ENCODE measurements around the gene PMIS2. TPM values are rescaled to one million over a fixed set of nuclear protein-coding genes. Genes with fewer than 3 reads are reported as not detected.

PMIS2 gene
- total RNA-seq (not detected), polyA plus RNA-seq (not detected)

DNA sequence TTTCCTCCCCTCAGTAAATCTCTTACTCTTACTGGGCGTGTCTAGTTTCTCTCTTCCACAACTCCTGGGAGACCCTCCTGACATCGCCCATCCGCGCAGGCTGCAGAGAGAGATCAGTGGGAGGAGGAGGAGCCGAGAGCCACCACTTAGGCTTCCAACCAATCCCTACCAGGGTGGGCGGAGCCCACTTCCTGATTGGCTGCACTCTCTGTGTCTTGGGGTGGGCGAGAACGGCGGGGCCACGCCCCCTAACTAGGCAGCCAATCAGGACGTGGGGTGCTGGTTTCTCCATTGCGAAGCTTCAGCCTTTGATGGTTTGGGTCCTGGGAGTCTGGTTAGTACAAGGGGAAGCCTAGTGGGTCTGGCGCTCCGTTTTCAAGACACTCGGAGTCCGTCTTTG lies at the start of gene PMIS2:
Gene PMIS2 (plus strand): TSS at position 326 of the 400 bp plus-strand sequence. CDS start 87 bp downstream, outside the sequence.
- Histone ChIP-seq H3K4me3 (no peak within 1 kb of the TSS), H3K4me1 (no peaks in the 10 kb centered on the region), H3K9me3 (peaks cover 0 to 3% (median 0%) of the 10 kb centered on the region in 4 donors), H3K27me3 (peaks cover 0 to 19% (median 0%) of the 10 kb centered on the region in 3 donors), H3K36me3 (no peaks in the 10 kb centered on the region), H3K27ac (no peak within 1 kb of the TSS)
- intact Hi-C loops (cut with DNase I): no loop called here
- DNase-seq: no peak
- 58 to 66% methylated on average over 16 of the region's 16 CpGs for WGBS, 2 donors
- TF ChIP-seq, protein P1, sequence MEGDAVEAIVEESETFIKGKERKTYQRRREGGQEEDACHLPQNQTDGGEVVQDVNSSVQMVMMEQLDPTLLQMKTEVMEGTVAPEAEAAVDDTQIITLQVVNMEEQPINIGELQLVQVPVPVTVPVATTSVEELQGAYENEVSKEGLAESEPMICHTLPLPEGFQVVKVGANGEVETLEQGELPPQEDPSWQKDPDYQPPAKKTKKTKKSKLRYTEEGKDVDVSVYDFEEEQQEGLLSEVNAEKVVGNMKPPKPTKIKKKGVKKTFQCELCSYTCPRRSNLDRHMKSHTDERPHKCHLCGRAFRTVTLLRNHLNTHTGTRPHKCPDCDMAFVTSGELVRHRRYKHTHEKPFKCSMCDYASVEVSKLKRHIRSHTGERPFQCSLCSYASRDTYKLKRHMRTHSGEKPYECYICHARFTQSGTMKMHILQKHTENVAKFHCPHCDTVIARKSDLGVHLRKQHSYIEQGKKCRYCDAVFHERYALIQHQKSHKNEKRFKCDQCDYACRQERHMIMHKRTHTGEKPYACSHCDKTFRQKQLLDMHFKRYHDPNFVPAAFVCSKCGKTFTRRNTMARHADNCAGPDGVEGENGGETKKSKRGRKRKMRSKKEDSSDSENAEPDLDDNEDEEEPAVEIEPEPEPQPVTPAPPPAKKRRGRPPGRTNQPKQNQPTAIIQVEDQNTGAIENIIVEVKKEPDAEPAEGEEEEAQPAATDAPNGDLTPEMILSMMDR (IDR thresholded peaks at IDR 0.05): no peak
- TF ChIP-seq POLR2AphosphoS5 (IDR thresholded peaks at IDR 0.05): no peak
- TF ChIP-seq EP300 (IDR thresholded peaks at IDR 0.05): no peak
- TF ChIP-seq POLR2A (IDR thresholded peaks at IDR 0.05): no peak

DNA sequence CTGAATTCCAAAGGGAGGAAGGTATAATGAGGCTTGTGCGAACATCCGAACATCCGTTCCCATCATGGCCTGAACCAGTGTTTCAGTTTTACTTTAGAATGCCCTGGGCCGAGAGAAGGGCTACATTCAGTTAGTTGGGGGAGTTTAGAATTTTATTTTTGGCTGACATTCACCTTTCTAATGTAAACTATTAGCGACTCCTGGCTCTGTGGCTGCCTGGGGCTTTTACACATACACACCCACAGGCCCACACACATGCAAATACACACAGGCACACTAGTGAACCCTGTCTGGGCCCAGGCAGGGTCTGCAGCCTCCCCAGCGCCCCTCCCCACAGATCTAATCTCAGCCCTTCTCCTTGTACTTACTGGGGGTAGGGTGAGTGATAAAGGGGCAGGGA lies 46.7 kb upstream of the PMIS2 start:
- H3K27me3 ChIP-seq: peaks cover 0 to 11% (median 4%) of the 10 kb centered on the region in 3 donors
- no peak overlapping the region for H3K4me3 ChIP-seq
- intact Hi-C loops (cut with DNase I): no loop called here
- no peak for TF ChIP-seq POLR2A (IDR thresholded peaks at IDR 0.05)
- 78 to 83% methylated on average over 6 of the region's 6 CpGs for WGBS, 2 donors
- H3K36me3 ChIP-seq: no peaks in the 10 kb centered on the region
- DNase-seq: no peak
- no peak overlapping the region for H3K27ac ChIP-seq
- peaks cover 0 to 5% (median 3%) of the 10 kb centered on the region in 4 donors for H3K4me1 ChIP-seq
- no peaks in the 10 kb centered on the region for H3K9me3 ChIP-seq

GRCh38 chr19:35539850-35540249 lies 46.1 kb upstream of the PMIS2 start:
- H3K4me3 ChIP-seq: no peak overlapping the region
- H3K9me3 ChIP-seq: no peaks in the 10 kb centered on the region
- intact Hi-C loops (cut with DNase I): no loop called here
- peaks cover 0 to 10% (median 8%) of the 10 kb centered on the region in 4 donors for H3K4me1 ChIP-seq
- no peak overlapping the region for H3K27ac ChIP-seq
- 95 to 96% methylated on average over 12 of the region's 12 CpGs for WGBS, 2 donors
- H3K36me3 ChIP-seq: no peaks in the 10 kb centered on the region
- no peak for TF ChIP-seq EP300 (IDR thresholded peaks at IDR 0.05)
- TF ChIP-seq POLR2A (IDR thresholded peaks at IDR 0.05): no peak
- TF ChIP-seq POLR2AphosphoS5 (IDR thresholded peaks at IDR 0.05): no peak
- TF ChIP-seq, protein P1 (IDR thresholded peaks at IDR 0.05): no peak
- H3K27me3 ChIP-seq: peaks cover 0 to 6% (median 0%) of the 10 kb centered on the region in 3 donors
- DNase-seq: no peak

- intact Hi-C loops (cut with DNase I): no loop called here
- WGBS, 2 donors: 45 to 54% methylated on average over 7 of the region's 7 CpGs
- H3K9me3 ChIP-seq: no peaks in the 10 kb centered on the region
- no peak overlapping the region for H3K27ac ChIP-seq
- no peaks in the 10 kb centered on the region for H3K36me3 ChIP-seq
- H3K4me1 ChIP-seq: peaks cover 0 to 12% (median 9%) of the 10 kb centered on the region in 4 donors
- DNase-seq: no peak
- TF ChIP-seq POLR2AphosphoS5 (IDR thresholded peaks at IDR 0.05) (no peak), POLR2A (IDR thresholded peaks at IDR 0.05) (no peak), EP300 (IDR thresholded peaks at IDR 0.05) (no peak)
- TF ChIP-seq, protein P1 (IDR thresholded peaks at IDR 0.05): no peak
- H3K27me3 ChIP-seq: no peaks in the 10 kb centered on the region
- no peak overlapping the region for H3K4me3 ChIP-seq
These were observed 45.5 kb upstream of the PMIS2 start for GRCh38 chr19:35540356-35540927.

GRCh38 chr19:35542209-35542608 lies 43.8 kb upstream of the PMIS2 start:
- 93 to 96% methylated on average over 11 of the region's 11 CpGs for WGBS, 2 donors
- peaks cover 0 to 6% (median 0%) of the 10 kb centered on the region in 4 donors for H3K36me3 ChIP-seq
- no peak for DNase-seq
- intact Hi-C loops (cut with DNase I): no loop called here
- H3K9me3 ChIP-seq: no peaks in the 10 kb centered on the region
- H3K27me3 ChIP-seq: no peaks in the 10 kb centered on the region
- H3K27ac ChIP-seq: no peak overlapping the region
- peaks cover 0 to 27% (median 24%) of the 10 kb centered on the region in 4 donors for H3K4me1 ChIP-seq
- TF ChIP-seq EP300 (IDR thresholded peaks at IDR 0.05): no peak
- TF ChIP-seq POLR2A (IDR thresholded peaks at IDR 0.05): no peak
- TF ChIP-seq, protein P1 (IDR thresholded peaks at IDR 0.05): no peak
- no peak for TF ChIP-seq POLR2AphosphoS5 (IDR thresholded peaks at IDR 0.05)
- no peak overlapping the region for H3K4me3 ChIP-seq
